NK-92 treated with Interleukin-12 subunit alpha and Interleukin-12 subunit beta, amount 100 ng/mL, for 24 hours (cell line): ENCODE measurements around the gene HSDL1.

Source experiments
- DNase-seq: peaks from one replicate; lab custom pipeline; 2025; lab: John Stamatoyannopoulos, UW

The HSDL1 gene

GRCh38 chr16:84081446-84081989 lies 63.5 kb downstream of the HSDL1 start:
- no peak for DNase-seq

- DNase-seq = no peak
These were observed 64.2 kb downstream of the HSDL1 start for GRCh38 chr16:84080813-84081212.

- DNase-seq = no peak
These were observed 64.6 kb downstream of the HSDL1 start for GRCh38 chr16:84080378-84080777.

- no peak for DNase-seq
These were observed 65.3 kb downstream of the HSDL1 start for GRCh38 chr16:84079664-84080063.

GRCh38 chr16:84075376-84075775 lies 69.6 kb downstream of the HSDL1 start:
- DNase-seq = no peak

- no peak for DNase-seq
These were observed 70.3 kb downstream of the HSDL1 start for GRCh38 chr16:84074721-84075120.
